Central memory CD8-positive, alpha-beta T cell (primary cell): Measurements from ENCODE around the gene BST1.
A peak's percentile ranks its signal among the peaks of the same experiment; 100 is the strongest.

Experiments used
- ATAC-seq: fragments of 150-1000 bp; cut with Tn5 transposase; replicated peaks from 2 replicates; pipeline ENCODE4 v1.10.0; 2022; ENCODE audit warnings: mild to moderate bottlenecking, moderate FRiP score, moderate number of reproducible peaks; ENCODE audit not compliant: poor library complexity, severe bottlenecking; ENCODE audit errors: extremely low read depth
- DNase-seq, 2 donors: peaks; one replicate each; pipeline ENCODE4 v3.0.0; 2021; ENCODE audit warnings: low spot score in 2 of 2
- H3K27ac Mint-ChIP-seq: one replicate; pipeline ENCODE4 v1.8.0; 2022; ENCODE audit warnings: low read depth, mild to moderate bottlenecking, moderate library complexity, mixed read lengths
- H3K27me3 Mint-ChIP-seq: one replicate; pipeline ENCODE4 v1.8.0; 2022; ENCODE audit warnings: mixed read lengths
- H3K36me3 Mint-ChIP-seq: one replicate; pipeline ENCODE4 v1.8.0; 2022; ENCODE audit warnings: mild to moderate bottlenecking, moderate library complexity, mixed read lengths; ENCODE audit not compliant: insufficient read depth
- H3K4me1 Mint-ChIP-seq: one replicate; pipeline ENCODE4 v1.8.0; 2022; ENCODE audit warnings: mixed read lengths
- H3K4me3 Mint-ChIP-seq: one replicate; pipeline ENCODE4 v1.8.0; 2022; ENCODE audit warnings: mild to moderate bottlenecking, moderate library complexity, mixed read lengths
- H3K9me3 Mint-ChIP-seq: one replicate; pipeline ENCODE4 v1.8.0; 2022; ENCODE audit warnings: mixed read lengths

The BST1 gene

GRCh38 chr4:15667006-15667405 lies 35.9 kb upstream of the BST1 start:
- no peak overlapping the region for H3K27ac Mint-ChIP-seq
- no peaks in the 10 kb centered on the region for H3K4me1 Mint-ChIP-seq
- no peak for DNase-seq
- no peak for ATAC-seq
- H3K9me3 Mint-ChIP-seq = no peaks in the 10 kb centered on the region
- no peak overlapping the region for H3K4me3 Mint-ChIP-seq
- H3K36me3 Mint-ChIP-seq = no peaks in the 10 kb centered on the region
- no peaks in the 10 kb centered on the region for H3K27me3 Mint-ChIP-seq

DNA sequence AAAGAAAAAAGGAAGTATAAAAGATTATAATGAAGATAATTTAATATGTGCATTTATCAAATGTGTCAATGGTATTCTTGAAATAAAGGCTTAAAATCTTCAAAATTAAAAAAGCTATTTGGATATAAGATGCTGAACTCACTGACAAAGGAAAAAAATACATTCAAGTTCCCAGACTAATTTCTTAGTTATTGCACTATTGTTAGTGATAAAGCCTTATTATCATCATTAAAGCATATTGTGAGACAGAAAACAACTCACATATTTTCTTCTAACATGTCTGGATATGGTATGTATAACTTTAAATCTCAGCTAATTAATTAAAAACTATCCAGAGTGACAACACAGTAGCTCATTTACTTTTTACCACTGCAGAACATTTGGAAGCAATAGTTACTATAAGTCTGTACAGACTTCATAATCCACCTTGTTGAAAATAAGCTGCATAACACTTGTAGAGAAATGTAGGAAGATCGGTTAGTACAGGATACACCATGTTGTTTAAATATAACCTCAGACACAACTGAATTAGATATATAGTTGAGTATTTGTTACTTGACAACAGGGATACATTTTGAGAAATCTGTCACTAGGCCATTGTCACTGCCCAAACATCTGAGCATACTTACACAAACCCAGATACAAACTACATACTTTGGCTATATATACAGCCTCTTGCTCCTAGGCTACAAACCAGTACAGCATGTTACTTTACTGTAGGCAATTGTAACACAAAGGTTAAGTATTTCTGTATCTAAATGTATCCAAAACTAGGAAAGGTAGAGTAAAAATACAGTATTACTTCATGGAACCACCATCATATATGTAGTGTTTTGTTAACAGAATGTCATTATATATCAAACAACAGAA lies 34.1 kb upstream of the BST1 start:
- H3K36me3 Mint-ChIP-seq = no peaks in the 10 kb centered on the region
- H3K27me3 Mint-ChIP-seq = no peaks in the 10 kb centered on the region
- H3K9me3 Mint-ChIP-seq = no peaks in the 10 kb centered on the region
- DNase-seq (no peak), ATAC-seq (no peak)
- no peak overlapping the region for H3K27ac Mint-ChIP-seq
- no peak overlapping the region for H3K4me3 Mint-ChIP-seq
- H3K4me1 Mint-ChIP-seq = no peaks in the 10 kb centered on the region

DNA sequence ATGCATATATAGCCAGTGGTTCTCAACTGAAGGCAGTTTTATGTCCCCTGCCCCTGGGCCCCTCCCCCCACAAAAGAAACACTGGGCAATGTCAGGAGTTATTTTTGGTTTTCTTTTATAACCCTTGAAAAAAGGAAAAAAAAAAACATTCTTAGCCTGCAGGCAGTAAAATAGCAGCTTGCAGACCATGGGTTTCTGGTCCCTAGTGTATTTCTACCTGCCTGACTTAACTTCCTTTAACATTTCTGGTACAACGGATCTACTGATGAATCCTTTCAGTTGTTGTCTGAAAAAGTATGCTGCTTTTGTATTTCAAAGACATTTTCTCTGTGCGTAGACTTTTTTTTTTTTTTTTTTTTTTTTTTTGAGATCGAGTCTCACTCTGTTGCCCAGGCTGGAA lies 32.3 kb upstream of the BST1 start:
- H3K9me3 Mint-ChIP-seq = no peaks in the 10 kb centered on the region
- H3K4me1 Mint-ChIP-seq = no peaks in the 10 kb centered on the region
- H3K36me3 Mint-ChIP-seq = no peaks in the 10 kb centered on the region
- no peak for DNase-seq
- H3K4me3 Mint-ChIP-seq = no peak overlapping the region
- ATAC-seq = no peak
- H3K27ac Mint-ChIP-seq = no peak overlapping the region
- no peaks in the 10 kb centered on the region for H3K27me3 Mint-ChIP-seq

GRCh38 chr4:15672101-15672500 lies 30.8 kb upstream of the BST1 start:
- no peak for ATAC-seq
- Mint-ChIP-seq H3K27me3 (no peaks in the 10 kb centered on the region), H3K4me3 (no peak overlapping the region), H3K36me3 (no peaks in the 10 kb centered on the region), H3K27ac (no peak overlapping the region), H3K9me3 (no peaks in the 10 kb centered on the region), H3K4me1 (no peaks in the 10 kb centered on the region)
- DNase-seq = no peak

DNA sequence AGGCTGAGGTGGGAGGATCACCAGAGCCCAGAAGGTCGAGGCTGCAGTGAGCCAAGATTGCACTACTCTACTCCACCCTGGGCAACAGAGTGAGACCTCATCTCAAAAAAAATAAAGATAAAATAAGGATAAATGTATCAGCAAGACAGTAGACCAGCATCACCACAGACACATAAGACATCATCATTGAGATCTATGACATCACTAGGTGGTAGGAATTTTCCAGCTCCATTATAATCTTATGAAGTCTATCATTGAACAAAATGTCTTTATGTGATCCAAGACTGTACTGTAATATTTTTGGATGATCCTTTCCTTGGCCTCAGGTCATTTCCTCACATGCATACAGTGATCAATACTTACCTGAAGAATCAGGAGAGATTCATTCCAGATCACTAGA lies 29.5 kb upstream of the BST1 start:
- DNase-seq = no peak
- Mint-ChIP-seq H3K27me3 (no peaks in the 10 kb centered on the region), H3K4me1 (no peaks in the 10 kb centered on the region), H3K4me3 (no peak overlapping the region), H3K36me3 (no peaks in the 10 kb centered on the region), H3K9me3 (no peaks in the 10 kb centered on the region), H3K27ac (no peak overlapping the region)
- ATAC-seq = no peak

- Mint-ChIP-seq H3K27me3 (no peaks in the 10 kb centered on the region), H3K4me1 (no peaks in the 10 kb centered on the region), H3K4me3 (no peak overlapping the region)
Observed at GRCh38 chr4:15674046-15674445, 28.8 kb upstream of the BST1 start.

DNA sequence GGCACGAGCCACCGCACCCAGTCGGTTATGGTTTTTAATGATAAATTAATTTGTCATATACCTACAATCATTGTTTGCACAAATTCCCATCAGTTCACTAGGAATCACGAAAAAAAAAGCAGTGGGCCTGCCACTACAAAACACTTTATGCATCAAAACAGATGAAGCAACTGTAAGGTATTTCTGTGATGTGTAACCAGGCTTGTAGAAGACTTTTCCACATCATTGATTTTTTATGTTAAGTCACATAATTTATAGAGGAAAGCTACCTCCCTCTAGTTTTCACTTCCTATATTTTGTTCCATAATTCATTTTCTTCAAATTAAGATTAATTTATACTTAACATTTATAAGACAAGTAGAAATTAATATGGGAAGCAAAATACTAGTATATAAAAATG lies 27.9 kb upstream of the BST1 start:
- ATAC-seq (no peak), DNase-seq (no peak)
- Mint-ChIP-seq H3K9me3 (no peaks in the 10 kb centered on the region), H3K4me1 (no peaks in the 10 kb centered on the region), H3K4me3 (no peak overlapping the region), H3K27me3 (no peaks in the 10 kb centered on the region), H3K36me3 (peaks cover under 1% of the 10 kb centered on the region), H3K27ac (no peak overlapping the region)

More at GRCh38 chr4:15674046-15674445, 28.8 kb upstream of the BST1 start:
- Mint-ChIP-seq H3K9me3 (no peaks in the 10 kb centered on the region), H3K27ac (no peak overlapping the region), H3K36me3 (no peaks in the 10 kb centered on the region)
- no peak for DNase-seq
- no peak for ATAC-seq

- H3K36me3 Mint-ChIP-seq = peaks cover 3% of the 10 kb centered on the region
- H3K27me3 Mint-ChIP-seq = no peaks in the 10 kb centered on the region
- H3K4me1 Mint-ChIP-seq = no peaks in the 10 kb centered on the region
- no peak for ATAC-seq
- no peak for DNase-seq
- no peaks in the 10 kb centered on the region for H3K9me3 Mint-ChIP-seq
- no peak overlapping the region for H3K27ac Mint-ChIP-seq
- no peak overlapping the region for H3K4me3 Mint-ChIP-seq
Observed at GRCh38 chr4:15675356-15675755, 27.5 kb upstream of the BST1 start.

GRCh38 chr4:15676039-15676438 lies 26.8 kb upstream of the BST1 start:
- no peaks in the 10 kb centered on the region for H3K27me3 Mint-ChIP-seq
- no peak overlapping the region for H3K27ac Mint-ChIP-seq
- H3K4me3 Mint-ChIP-seq = no peak overlapping the region
- H3K4me1 Mint-ChIP-seq = peaks cover under 1% of the 10 kb centered on the region
- DNase-seq (no peak), ATAC-seq (no peak)
- peaks cover 3% of the 10 kb centered on the region for H3K36me3 Mint-ChIP-seq
- H3K9me3 Mint-ChIP-seq = no peaks in the 10 kb centered on the region

- ATAC-seq (no peak), DNase-seq (no peak)
- Mint-ChIP-seq H3K36me3 (peaks cover 11% of the 10 kb centered on the region), H3K4me1 (peaks cover 9% of the 10 kb centered on the region), H3K9me3 (no peaks in the 10 kb centered on the region), H3K27ac (no peak overlapping the region), H3K27me3 (no peaks in the 10 kb centered on the region), H3K4me3 (no peak overlapping the region)
Observed at GRCh38 chr4:15676899-15677298, 26.0 kb upstream of the BST1 start.

- DNase-seq (no peak), ATAC-seq (no peak)
- Mint-ChIP-seq H3K9me3 (no peaks in the 10 kb centered on the region), H3K36me3 (peaks cover 15% of the 10 kb centered on the region), H3K4me3 (no peak overlapping the region), H3K4me1 (peaks cover 15% of the 10 kb centered on the region), H3K27ac (no peak overlapping the region), H3K27me3 (no peaks in the 10 kb centered on the region)
Observed at GRCh38 chr4:15677507-15677988, 25.3 kb upstream of the BST1 start.

DNA sequence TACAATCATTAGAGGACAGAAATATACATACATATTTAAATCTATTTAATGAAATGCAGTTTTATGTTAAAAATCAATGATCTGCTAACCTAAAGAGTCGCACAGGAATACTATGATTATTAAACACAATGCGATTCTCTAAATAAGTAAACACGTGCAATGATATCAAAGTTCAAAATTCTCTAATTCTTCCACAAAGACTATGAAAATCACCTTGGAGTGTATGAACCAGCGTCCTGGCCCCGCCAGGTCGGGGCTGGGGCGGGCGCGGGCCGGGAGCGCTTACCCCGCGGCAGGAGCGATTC lies 21.8 kb upstream of the BST1 start:
- DNase-seq (no peak), ATAC-seq (no peak)
- H3K27me3 Mint-ChIP-seq = no peaks in the 10 kb centered on the region
- peaks cover 17% of the 10 kb centered on the region for H3K36me3 Mint-ChIP-seq
- H3K4me3 Mint-ChIP-seq = peak overlapping the region; percentile 95
- peaks cover 42% of the 10 kb centered on the region for H3K4me1 Mint-ChIP-seq
- H3K27ac Mint-ChIP-seq = peak overlapping the region; percentile 99
- no peaks in the 10 kb centered on the region for H3K9me3 Mint-ChIP-seq

GRCh38 chr4:15681372-15682241 lies 21.3 kb upstream of the BST1 start, which contains the start of gene FAM200B:
TSS of gene FAM200B (plus strand) at chr4:15681827. CDS start at chr4:15686978, 5,151 bp downstream.
- ATAC-seq (peak; percentile 97), DNase-seq (peak; percentile 92 to 98)
- H3K36me3 Mint-ChIP-seq = peaks cover 21% of the 10 kb centered on the region
- H3K27me3 Mint-ChIP-seq = no peaks in the 10 kb centered on the region
- peak within 1 kb of the TSS; percentile 99 for H3K27ac Mint-ChIP-seq
- H3K4me3 Mint-ChIP-seq = peak within 1 kb of the TSS; percentile 95
- peaks cover 42% of the 10 kb centered on the region for H3K4me1 Mint-ChIP-seq
- H3K9me3 Mint-ChIP-seq = no peaks in the 10 kb centered on the region
